ENCODE measurements around the gene MED12.

DNA sequence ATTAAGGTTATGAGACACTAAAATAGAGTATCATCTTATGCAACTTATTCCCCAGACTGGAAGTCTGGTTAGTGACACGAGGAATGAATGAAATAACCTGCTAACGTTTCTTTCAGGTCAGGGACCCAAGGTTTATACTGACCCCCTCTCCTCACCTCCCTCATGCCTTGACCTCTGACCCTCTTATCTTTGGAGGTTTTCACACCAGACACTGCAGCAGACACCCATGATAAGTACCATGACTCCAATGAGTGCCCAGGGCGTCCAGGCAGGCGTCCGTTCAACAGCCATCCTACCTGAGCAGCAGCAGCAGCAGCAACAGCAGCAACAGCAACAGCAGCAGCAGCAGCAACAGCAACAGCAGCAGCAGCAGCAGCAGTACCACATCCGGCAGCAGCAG, 22.0 kb downstream of the MED12 start:
- TF ChIP-seq, protein P1, sequence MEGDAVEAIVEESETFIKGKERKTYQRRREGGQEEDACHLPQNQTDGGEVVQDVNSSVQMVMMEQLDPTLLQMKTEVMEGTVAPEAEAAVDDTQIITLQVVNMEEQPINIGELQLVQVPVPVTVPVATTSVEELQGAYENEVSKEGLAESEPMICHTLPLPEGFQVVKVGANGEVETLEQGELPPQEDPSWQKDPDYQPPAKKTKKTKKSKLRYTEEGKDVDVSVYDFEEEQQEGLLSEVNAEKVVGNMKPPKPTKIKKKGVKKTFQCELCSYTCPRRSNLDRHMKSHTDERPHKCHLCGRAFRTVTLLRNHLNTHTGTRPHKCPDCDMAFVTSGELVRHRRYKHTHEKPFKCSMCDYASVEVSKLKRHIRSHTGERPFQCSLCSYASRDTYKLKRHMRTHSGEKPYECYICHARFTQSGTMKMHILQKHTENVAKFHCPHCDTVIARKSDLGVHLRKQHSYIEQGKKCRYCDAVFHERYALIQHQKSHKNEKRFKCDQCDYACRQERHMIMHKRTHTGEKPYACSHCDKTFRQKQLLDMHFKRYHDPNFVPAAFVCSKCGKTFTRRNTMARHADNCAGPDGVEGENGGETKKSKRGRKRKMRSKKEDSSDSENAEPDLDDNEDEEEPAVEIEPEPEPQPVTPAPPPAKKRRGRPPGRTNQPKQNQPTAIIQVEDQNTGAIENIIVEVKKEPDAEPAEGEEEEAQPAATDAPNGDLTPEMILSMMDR (IDR thresholded peaks at IDR 0.05), result no peak
- TF ChIP-seq EZH2 (IDR thresholded peaks at IDR 0.05; ENCODE audit: borderline replicate concordance, insufficient read depth, low read depth, low read length, poor library complexity, severe bottlenecking), result no peak

Data from B cell (primary cell).